ENCODE data around the gene ITLN1. TPM values are rescaled to one million over a fixed set of nuclear protein-coding genes. Genes with fewer than 3 reads are reported as not detected.

The ITLN1 gene
- total RNA-seq, 2 donors from 2014 or later, result not detected

DNA sequence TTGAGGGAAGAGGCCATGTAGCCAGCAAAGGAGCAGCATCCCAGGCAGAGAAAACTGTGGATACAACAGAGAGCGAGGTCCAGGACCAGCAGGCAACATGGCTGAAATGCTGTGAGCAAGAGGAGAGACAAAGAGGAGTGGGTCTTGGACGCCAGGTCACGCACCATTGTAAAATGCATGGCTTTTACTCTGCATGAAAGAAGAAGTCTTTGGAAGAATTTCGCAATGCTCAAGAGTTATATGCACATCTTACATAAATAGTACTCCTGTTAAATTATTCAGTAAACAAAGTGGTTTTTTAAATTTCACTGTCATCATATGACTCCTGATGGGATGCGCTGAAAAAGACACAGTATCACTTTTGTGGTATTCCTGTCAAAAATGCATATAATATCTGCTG, 25.8 kb downstream of the ITLN1 start:
- H3K4me1 Mint-ChIP-seq, result peaks cover 9% of the 10 kb centered on the region
- H3K36me3 Mint-ChIP-seq (ENCODE audit: low read depth), result no peaks in the 10 kb centered on the region
- H3K27ac Mint-ChIP-seq, result no peak overlapping the region
- no peaks in the 10 kb centered on the region for H3K27me3 Mint-ChIP-seq
- no peak for ATAC-seq
- H3K9me3 ChIP-seq (ENCODE audit: control insufficient read depth, low read length, poor library complexity, severe bottlenecking), result no peaks in the 10 kb centered on the region
- DNase-seq, result no peak
- H3K4me3 Mint-ChIP-seq, result no peak overlapping the region

DNA sequence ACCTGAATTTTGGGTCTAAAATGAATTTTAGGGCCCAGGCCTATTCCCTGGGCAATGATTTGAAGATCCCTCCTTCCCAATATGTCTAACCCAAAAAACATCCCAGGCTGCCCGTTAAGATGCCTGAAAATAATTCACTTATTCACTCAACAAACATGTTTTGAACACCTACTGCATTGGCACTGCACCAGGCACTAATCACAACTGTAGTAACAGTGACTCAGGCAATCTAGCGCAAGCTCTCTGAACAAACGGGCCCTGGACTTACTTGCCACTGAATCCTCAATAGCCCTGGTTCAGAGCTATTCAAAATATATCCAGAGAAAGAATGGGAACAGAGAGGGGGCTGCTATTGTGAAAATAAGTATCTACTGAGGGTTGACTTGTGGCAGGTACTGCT, 26.5 kb downstream of the ITLN1 start:
- Mint-ChIP-seq H3K4me1 (peaks cover 9% of the 10 kb centered on the region), H3K4me3 (peak overlapping the region; percentile 15), H3K27ac (no peak overlapping the region), H3K36me3 (ENCODE audit: low read depth) (no peaks in the 10 kb centered on the region), H3K27me3 (no peaks in the 10 kb centered on the region)
- no peak for ATAC-seq
- DNase-seq, result no peak
- no peaks in the 10 kb centered on the region for H3K9me3 ChIP-seq (ENCODE audit: control insufficient read depth, low read length, poor library complexity, severe bottlenecking)

DNA sequence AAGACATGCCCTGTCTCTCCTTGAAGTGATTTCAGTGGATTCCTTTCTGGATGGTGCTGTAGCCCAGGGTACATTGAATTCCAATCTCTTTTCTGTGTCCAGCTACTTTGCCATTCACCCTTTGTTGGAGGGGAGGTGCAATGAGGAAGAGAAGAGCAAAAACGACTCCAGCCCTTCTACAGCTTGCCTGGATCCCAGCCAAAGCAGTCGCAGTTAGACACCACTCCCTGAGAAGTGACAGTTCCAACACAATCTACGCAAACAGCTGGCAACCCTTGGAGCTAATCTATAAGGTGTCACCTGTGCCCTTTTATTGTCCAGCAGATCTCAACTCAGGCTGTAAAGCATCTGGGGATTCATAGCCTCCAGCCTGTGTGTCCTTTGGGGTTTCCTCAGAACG, 26.9 kb downstream of the ITLN1 start:
- no peaks in the 10 kb centered on the region for H3K36me3 Mint-ChIP-seq (ENCODE audit: low read depth)
- H3K27me3 Mint-ChIP-seq, result no peaks in the 10 kb centered on the region
- peaks cover 9% of the 10 kb centered on the region for H3K4me1 Mint-ChIP-seq
- DNase-seq (no peak), ATAC-seq (no peak)
- H3K4me3 Mint-ChIP-seq, result no peak overlapping the region
- no peaks in the 10 kb centered on the region for H3K9me3 ChIP-seq (ENCODE audit: control insufficient read depth, low read length, poor library complexity, severe bottlenecking)
- H3K27ac Mint-ChIP-seq, result no peak overlapping the region

GRCh38 chr1:160855181-160855981, 29.6 kb downstream of the ITLN1 start:
- Mint-ChIP-seq H3K4me1 (peaks cover 2% of the 10 kb centered on the region), H3K4me3 (no peak overlapping the region), H3K36me3 (ENCODE audit: low read depth) (no peaks in the 10 kb centered on the region), H3K27me3 (no peaks in the 10 kb centered on the region), H3K27ac (no peak overlapping the region)
- H3K9me3 ChIP-seq (ENCODE audit: control insufficient read depth, low read length, poor library complexity, severe bottlenecking), result no peaks in the 10 kb centered on the region
- DNase-seq (no peak), ATAC-seq (peak; percentile 14)

- Mint-ChIP-seq H3K36me3 (ENCODE audit: low read depth) (no peaks in the 10 kb centered on the region), H3K27me3 (no peaks in the 10 kb centered on the region), H3K27ac (no peak overlapping the region), H3K4me1 (peaks cover 2% of the 10 kb centered on the region), H3K4me3 (no peak overlapping the region)
- DNase-seq, result no peak
- no peak for ATAC-seq
- H3K9me3 ChIP-seq (ENCODE audit: control insufficient read depth, low read length, poor library complexity, severe bottlenecking), result no peaks in the 10 kb centered on the region
These were observed 31.2 kb downstream of the ITLN1 start for GRCh38 chr1:160853754-160854153.

GRCh38 chr1:160853014-160853413, 32.0 kb downstream of the ITLN1 start:
- H3K4me1 Mint-ChIP-seq, result peaks cover 2% of the 10 kb centered on the region
- H3K9me3 ChIP-seq (ENCODE audit: control insufficient read depth, low read length, poor library complexity, severe bottlenecking), result no peaks in the 10 kb centered on the region
- no peaks in the 10 kb centered on the region for H3K36me3 Mint-ChIP-seq (ENCODE audit: low read depth)
- ATAC-seq (no peak), DNase-seq (no peak)
- H3K4me3 Mint-ChIP-seq, result no peak overlapping the region
- H3K27ac Mint-ChIP-seq, result no peak overlapping the region
- H3K27me3 Mint-ChIP-seq, result no peaks in the 10 kb centered on the region

DNA sequence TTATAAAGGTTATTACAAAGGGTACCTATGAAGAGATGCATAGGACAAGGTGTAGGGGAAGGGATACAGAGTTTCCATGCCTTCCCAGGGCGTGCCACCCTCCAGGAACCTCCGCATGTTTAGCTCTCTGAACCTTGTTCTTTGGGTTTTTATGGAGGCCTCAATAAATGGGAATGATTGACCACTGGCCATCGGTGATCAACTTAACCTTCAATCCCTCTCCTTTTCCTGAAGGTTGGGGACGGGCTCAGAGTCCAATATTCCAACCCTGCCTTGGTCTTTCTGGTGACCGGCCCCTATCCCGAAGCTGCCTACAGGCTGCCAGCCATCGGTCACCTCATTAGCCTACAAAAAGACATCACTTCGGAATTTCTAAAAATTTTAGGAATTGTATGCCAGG, 34.0 kb downstream of the ITLN1 start:
- Mint-ChIP-seq H3K4me1 (peaks cover 2% of the 10 kb centered on the region), H3K36me3 (ENCODE audit: low read depth) (no peaks in the 10 kb centered on the region), H3K27ac (no peak overlapping the region), H3K4me3 (no peak overlapping the region), H3K27me3 (no peaks in the 10 kb centered on the region)
- no peak for DNase-seq
- no peaks in the 10 kb centered on the region for H3K9me3 ChIP-seq (ENCODE audit: control insufficient read depth, low read length, poor library complexity, severe bottlenecking)
- no peak for ATAC-seq

GRCh38 chr1:160850541-160850940, 34.4 kb downstream of the ITLN1 start:
- H3K27me3 Mint-ChIP-seq, result no peaks in the 10 kb centered on the region

DNA sequence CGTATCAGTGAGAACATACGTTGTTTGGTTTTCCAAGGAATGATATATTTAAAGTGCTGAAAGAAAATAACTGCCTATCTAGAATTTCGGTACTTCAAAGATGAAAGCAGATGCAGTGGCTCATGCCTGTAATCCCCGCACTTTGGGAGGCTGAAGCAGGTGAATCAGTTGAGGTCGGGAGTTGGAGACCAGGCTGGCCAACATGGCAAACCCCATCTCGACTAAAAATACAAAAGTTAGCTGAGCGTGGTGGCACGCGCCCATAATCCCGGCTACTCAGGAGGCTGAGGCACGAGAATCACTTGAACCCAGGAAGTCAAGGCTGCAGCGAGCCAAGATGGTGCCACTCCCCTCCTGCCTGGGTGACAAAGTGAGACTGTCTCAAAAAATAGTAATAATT, 38.7 kb downstream of the ITLN1 start:
- Mint-ChIP-seq H3K4me1 (peaks cover 9% of the 10 kb centered on the region), H3K36me3 (ENCODE audit: low read depth) (no peaks in the 10 kb centered on the region), H3K27ac (no peak overlapping the region), H3K27me3 (peaks cover 8% of the 10 kb centered on the region), H3K4me3 (no peak overlapping the region)
- H3K9me3 ChIP-seq (ENCODE audit: control insufficient read depth, low read length, poor library complexity, severe bottlenecking), result no peaks in the 10 kb centered on the region
- no peak for DNase-seq
- no peak for ATAC-seq

More at GRCh38 chr1:160850541-160850940, 34.4 kb downstream of the ITLN1 start:
- H3K27ac Mint-ChIP-seq, result no peak overlapping the region
- no peaks in the 10 kb centered on the region for H3K36me3 Mint-ChIP-seq (ENCODE audit: low read depth)
- H3K4me1 Mint-ChIP-seq, result peaks cover 2% of the 10 kb centered on the region
- DNase-seq (no peak), ATAC-seq (no peak)
- no peaks in the 10 kb centered on the region for H3K9me3 ChIP-seq (ENCODE audit: control insufficient read depth, low read length, poor library complexity, severe bottlenecking)
- no peak overlapping the region for H3K4me3 Mint-ChIP-seq

- no peaks in the 10 kb centered on the region for H3K36me3 Mint-ChIP-seq (ENCODE audit: low read depth)
- DNase-seq (no peak), ATAC-seq (no peak)
- H3K4me3 Mint-ChIP-seq, result no peak overlapping the region
- peaks cover 8% of the 10 kb centered on the region for H3K27me3 Mint-ChIP-seq
- peaks cover 10% of the 10 kb centered on the region for H3K4me1 Mint-ChIP-seq
- H3K9me3 ChIP-seq (ENCODE audit: control insufficient read depth, low read length, poor library complexity, severe bottlenecking), result no peaks in the 10 kb centered on the region
- no peak overlapping the region for H3K27ac Mint-ChIP-seq
These were observed 40.3 kb downstream of the ITLN1 start for GRCh38 chr1:160844447-160845232.

DNA sequence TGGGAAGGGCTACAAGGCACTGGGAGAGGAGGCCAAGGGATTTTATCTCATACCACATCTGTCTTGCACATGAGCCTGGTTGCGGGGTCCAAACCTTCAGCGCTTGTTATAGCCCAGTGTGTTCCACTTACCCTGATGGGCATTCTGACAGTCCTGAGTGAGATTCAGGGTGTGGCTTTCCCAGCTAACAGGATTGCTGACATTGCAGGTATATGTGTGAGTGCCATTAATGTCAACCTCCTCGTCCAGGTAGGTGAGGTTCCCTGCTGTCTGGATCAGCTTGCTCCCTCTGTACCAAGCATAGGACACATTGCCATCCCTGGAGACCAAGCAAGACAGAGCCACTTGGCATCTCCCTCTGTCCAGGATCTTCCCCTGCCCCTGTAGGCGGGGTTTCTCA, 43.9 kb downstream of the ITLN1 start:
- peaks cover 36% of the 10 kb centered on the region for H3K4me1 Mint-ChIP-seq
- peaks cover 8% of the 10 kb centered on the region for H3K27me3 Mint-ChIP-seq
- ATAC-seq (no peak), DNase-seq (no peak)
- no peaks in the 10 kb centered on the region for H3K9me3 ChIP-seq (ENCODE audit: control insufficient read depth, low read length, poor library complexity, severe bottlenecking)
- no peak overlapping the region for H3K4me3 Mint-ChIP-seq
- H3K27ac Mint-ChIP-seq, result no peak overlapping the region
- H3K36me3 Mint-ChIP-seq (ENCODE audit: low read depth), result no peaks in the 10 kb centered on the region

GRCh38 chr1:160839746-160840145, 45.2 kb downstream of the ITLN1 start:
- ATAC-seq (no peak), DNase-seq (no peak)
- no peak overlapping the region for H3K4me3 Mint-ChIP-seq
- H3K9me3 ChIP-seq (ENCODE audit: control insufficient read depth, low read length, poor library complexity, severe bottlenecking), result no peaks in the 10 kb centered on the region
- peaks cover 42% of the 10 kb centered on the region for H3K4me1 Mint-ChIP-seq
- peak overlapping the region; percentile 37 for H3K27ac Mint-ChIP-seq
- H3K27me3 Mint-ChIP-seq, result peaks cover 8% of the 10 kb centered on the region
- H3K36me3 Mint-ChIP-seq (ENCODE audit: low read depth), result no peaks in the 10 kb centered on the region

GRCh38 chr1:160838888-160839287, 46.1 kb downstream of the ITLN1 start:
- Mint-ChIP-seq H3K27me3 (peaks cover 8% of the 10 kb centered on the region), H3K36me3 (ENCODE audit: low read depth) (no peaks in the 10 kb centered on the region), H3K4me1 (peaks cover 45% of the 10 kb centered on the region), H3K4me3 (peak overlapping the region; percentile 74), H3K27ac (peak overlapping the region; percentile 82)
- H3K9me3 ChIP-seq (ENCODE audit: control insufficient read depth, low read length, poor library complexity, severe bottlenecking), result no peaks in the 10 kb centered on the region
- DNase-seq (no peak), ATAC-seq (no peak)

Measured in T-helper 17 cell (primary cell).